HG03575 (cell line): ENCODE results near the gene IBSP.

ENCODE experiments used
- ATAC-seq: cut with Tn5 transposase; IDR thresholded peaks from one replicate; pipeline ENCODE4 v1.9.1; 2021; ENCODE audit not compliant: unreplicated experiment, insufficient number of reproducible peaks, low FRiP score; ENCODE audit errors: extremely low read depth

IBSP gene

GRCh38 chr4:87799301-87800113, at the start of gene IBSP:
IBSP (plus strand) TSS chr4:87799554; CDS start chr4:87802362, 2,808 bp downstream.
- no peak for ATAC-seq

GRCh38 chr4:87749883-87750282, 49.5 kb upstream of the IBSP start:
- no peak for ATAC-seq

GRCh38 chr4:87758270-87758669, 41.1 kb upstream of the IBSP start:
- no peak for ATAC-seq

GRCh38 chr4:87762311-87762710, 37.0 kb upstream of the IBSP start:
- ATAC-seq: no peak

DNA sequence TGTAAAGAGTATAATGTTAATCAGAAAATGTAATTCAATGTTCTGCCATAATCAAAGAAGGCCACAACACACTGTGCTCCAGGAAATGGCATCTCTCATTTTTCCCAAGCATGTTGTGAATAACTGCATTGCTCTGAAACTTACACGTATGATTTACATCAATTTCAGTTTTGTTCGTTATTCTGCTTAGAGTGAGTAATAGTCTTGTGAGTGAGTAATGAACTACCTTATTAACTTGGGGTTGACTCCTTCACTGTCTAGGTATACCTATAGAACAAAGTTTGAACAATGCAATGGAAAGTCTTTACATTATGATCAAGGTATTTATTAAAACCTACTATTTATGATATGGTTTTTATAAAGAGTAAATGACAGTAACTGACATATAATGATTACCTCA, 17.8 kb upstream of the IBSP start:
- ATAC-seq: no peak

- ATAC-seq: no peak
Measured at GRCh38 chr4:87783781-87784180, 15.6 kb upstream of the IBSP start.

DNA sequence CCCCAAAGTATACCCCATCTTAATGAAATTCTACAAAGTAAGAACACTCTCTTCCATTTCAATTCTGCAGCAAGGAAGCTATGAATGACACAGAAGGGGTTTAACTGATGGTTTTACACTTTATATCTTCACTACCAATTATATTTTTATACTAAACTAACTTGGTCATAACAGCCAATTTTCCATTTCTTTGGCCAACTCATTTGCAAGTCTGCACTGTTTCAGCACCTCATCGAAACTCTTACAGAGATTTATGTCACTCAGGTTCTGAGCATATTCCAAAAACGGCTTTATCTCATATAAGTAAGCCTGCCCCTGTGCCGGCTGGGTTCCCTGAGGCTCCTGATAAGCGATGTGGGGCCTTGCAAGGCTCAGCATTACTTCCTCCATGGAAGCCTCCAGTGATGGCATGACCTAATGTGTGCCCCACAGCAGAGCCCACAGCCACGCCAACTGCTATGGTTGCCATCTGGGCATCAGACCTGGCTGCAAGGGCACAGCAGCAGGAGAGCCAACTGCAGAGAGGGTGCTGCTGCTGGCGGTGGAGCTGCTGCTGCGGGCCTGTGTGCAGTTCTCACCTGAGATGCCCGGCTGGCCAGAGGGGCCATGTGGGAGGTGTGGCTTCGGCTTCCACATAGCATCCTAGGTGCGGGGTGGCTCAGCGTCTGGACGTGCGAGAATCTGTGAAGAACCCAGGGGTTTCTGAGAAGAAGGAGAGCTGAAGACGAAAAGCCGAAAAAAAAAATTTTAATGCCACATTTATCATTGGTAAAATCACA, 13.4 kb upstream of the IBSP start:
- ATAC-seq: no peak

DNA sequence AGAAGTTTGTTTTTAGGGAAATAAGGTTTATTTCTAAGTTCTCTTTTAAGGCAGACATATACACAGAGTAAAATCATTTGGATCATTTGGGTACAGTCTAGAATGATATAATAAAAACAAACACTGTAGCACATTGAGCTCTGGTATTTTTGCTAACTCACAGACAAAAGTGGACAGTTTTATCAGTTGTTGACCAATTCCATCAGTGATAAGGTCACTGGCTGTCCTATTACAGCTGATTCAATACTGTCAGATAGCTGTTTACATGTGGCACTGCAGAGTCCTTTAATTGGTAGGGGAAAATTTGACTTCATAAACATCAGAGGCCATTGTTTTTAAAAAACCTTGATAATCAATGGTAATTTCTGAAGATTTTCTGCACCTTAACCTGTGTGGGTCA, 3.5 kb downstream of the IBSP start:
- no peak for ATAC-seq

- no peak for ATAC-seq
Measured at GRCh38 chr4:87803421-87803820, 4.1 kb downstream of the IBSP start.

DNA sequence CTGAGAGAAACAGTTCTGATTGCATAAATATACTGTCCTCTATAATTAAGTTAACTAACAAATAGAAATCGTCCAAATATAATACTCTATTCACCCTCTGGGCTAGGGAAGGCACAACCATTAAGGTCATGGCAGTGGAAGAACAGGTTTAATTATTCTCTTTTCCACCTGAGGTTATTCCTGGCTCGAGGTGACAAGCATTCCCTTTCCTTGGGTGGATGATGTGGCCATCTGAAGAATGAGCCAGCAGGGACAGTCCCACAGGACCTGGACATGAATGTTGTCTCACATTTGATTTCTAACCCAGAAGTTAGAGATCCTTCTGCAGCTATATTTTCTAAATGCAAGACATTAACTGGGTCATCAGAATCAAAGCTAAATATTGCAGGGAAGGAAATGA, 5.5 kb downstream of the IBSP start:
- ATAC-seq: no peak

- no peak for ATAC-seq
Measured at GRCh38 chr4:87805971-87806370, 6.6 kb downstream of the IBSP start.

DNA sequence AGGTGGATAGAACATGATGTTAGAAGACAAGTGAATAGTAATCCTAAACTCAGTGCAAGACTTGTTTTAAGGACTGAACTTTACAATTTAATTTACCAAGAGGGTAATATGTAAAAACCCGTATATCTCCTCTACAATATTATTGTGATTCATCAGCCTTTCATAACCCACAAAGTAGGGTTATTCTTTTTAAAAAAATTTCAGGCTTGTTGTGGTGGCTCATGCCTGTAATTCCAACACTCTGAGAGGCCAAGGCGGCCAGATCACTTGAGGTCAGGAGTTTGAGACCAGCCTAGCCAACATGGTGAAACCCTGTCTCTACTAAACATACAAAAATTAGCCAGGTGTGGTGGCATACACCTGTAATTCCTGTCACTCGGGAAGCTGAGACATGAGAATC, 7.2 kb downstream of the IBSP start:
- ATAC-seq: no peak

DNA sequence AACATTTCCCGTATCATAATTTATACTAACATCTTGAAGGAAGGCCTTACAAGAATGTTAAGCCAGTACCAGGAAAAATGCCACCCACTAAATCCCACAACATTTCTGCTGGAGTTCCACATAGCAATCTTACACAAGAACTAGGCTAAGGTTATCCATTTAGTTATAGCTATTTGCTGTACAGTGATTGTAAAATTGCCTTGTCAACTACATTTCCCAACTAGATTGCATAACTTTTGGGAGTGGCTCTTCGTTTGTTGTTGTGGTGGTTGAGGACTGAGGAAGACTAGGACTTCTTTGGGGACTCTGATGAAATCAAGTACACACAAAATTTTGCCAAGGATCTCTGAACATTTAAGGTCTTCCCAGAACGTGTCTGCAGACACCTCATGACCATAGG, 8.0 kb downstream of the IBSP start:
- ATAC-seq: no peak

DNA sequence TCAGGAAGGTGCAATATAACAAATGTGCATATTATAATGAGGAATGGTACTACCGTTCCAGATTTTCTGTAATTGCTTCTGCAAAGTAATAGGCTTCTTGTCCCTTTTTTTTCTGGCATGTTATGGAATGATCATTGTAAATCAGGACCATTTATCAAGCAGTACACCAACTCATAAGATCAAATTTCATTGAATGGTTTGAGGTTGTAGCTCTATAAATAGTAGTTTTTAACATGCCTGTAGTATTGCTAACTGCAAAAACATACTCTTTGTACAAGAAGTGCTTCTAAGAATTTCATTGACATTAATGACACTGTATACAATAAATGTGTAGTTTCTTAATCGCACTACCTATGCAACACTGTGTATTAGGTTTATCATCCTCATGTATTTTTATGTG, 12.6 kb downstream of the IBSP start:
- no peak for ATAC-seq

DNA sequence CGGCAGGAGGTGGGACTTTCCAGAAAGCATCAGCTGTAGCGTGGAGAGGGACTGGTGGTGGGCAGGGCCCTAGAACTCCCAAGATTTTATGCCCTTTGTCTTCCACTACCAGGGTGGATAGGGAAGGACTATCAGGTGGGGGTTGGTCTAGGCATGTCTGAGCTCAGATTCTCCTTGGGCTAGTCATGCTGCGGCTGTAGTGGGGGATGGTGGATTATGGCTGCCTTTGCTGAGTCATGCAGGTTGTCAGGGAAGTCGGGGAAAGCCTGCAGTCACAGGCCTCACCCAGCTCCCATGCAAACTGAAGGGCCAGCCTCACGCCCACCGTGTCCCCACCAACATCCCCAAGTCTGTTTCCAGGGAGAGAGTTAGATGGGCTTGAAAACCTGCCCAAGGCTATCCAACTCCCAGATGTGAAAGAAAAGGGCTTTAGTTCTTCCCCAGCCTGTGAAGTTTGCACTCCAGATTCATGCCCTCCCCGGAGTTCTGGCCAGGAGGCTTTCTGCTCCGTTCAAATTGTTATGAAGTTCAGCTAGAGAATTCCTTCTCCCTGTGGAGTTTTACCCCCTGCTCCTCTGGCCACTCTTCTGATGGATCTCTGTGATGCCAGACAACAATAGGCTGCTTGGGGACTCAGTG, 20.0 kb downstream of the IBSP start:
- ATAC-seq: no peak

- no peak for ATAC-seq
Measured at GRCh38 chr4:87823200-87823599, 23.8 kb downstream of the IBSP start.

DNA sequence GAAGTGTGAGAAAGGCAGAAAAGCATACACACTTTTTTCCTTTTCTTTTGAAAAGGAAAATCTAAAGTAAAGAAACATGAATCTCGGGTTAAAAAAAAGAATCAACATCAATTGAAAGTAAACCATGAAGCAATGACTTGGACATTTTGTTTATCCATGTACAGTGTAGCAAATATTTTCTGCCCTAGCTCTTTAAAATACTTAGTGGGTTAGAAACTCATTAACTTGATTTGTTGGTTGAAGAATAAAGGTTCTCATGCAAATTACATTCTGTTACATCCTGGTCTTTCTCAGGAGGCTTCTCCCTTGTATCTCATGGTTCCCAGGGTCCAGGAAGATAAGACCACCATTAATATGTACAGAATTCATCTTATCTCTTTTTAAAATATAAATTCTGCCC, 24.4 kb downstream of the IBSP start:
- no peak for ATAC-seq

- no peak for ATAC-seq
Measured at GRCh38 chr4:87824352-87824751, 25.0 kb downstream of the IBSP start.

DNA sequence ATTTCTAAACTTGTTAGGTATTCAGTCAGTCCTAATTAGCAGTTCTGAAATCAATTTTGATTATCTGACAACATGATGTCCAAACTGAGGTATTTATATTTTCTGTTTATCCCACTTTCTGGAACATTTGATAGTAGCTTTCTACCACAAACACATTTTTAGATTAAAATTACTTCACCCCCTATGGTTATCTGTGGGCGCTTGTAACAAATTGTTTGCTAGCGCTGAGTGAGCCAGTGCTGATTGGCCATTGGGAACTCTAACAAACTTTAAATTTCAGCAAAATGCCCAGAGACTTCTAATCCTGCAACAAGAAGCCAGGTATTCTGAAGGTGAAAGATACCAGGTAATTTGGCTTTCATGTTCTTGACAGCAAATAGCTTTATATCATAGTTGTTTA, 33.3 kb downstream of the IBSP start, which contains the start of gene MEPE:
MEPE (plus strand) TSS at position 301 of the 400 bp plus-strand sequence. CDS start 1,746 bp downstream, outside the sequence.
- no peak for ATAC-seq

GRCh38 chr4:87834401-87834800, 35.0 kb downstream of the IBSP start:
- ATAC-seq: no peak
